CD4-positive, alpha-beta T cell treated with Interleukin-17A for 4 hours (primary cell): Measurements from ENCODE around the gene PPME1.

Source experiments
- DNase-seq: peaks from one replicate; pipeline ENCODE4 v3.0.0-alpha.2; 2020; ENCODE audit warnings: mixed read lengths

The PPME1 gene

DNA sequence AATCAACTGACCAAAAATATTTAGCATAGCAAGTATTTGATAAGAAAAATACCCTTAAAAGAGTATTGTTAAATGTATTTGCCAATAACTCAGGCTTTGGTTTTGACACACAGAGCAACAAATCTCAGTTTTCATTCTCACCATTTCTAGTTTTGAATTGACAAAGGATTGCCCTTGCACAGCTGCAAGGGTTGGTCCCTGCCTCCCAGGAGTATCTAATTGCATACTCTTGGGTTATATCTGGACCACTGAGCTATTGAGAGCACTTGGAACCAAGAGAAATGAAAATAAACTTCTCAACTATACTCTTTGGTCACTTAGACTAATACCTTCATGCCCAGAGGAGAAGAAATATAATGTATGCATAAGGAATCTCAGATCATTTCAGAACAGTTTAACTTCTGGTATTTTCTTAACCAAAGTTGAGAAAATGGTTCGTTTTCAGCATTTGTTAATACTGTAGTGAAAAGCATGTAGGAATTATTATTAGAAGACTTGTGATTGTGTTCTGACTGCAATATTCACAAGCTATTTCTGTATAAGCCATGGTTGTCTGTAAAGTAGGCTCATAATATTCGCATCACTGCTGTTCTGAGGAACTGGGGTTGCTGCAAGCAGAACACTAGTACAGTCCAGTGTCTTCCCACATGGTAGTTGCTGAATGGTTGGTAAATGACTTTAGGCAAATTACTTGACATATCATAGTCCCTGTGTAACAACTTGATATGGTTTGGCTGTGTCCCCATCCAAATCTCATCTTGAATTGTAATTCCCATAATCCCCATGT, 8.2 kb upstream of the PPME1 start:
- no peak for DNase-seq

DNA sequence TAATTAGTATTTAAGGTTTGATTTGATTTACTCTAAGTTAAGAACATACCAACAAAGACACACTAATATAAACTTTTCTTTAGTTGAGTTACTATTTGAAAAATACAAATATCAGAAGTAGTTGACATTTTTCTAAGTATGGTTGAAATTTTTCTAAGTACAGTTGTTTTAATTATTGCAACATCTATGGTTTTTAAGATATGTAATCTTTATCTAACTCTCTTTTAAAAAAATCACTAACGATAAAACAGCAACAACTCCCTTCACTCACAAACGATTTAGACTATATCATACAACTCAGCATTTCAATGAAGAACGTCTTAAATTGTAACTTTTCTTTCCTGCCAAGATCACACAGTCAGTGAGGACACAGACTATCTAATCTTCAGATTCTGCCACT, 2.3 kb upstream of the PPME1 start:
- no peak for DNase-seq

- no peak for DNase-seq
These were observed 1.2 kb upstream of the PPME1 start for GRCh38 chr11:74169738-74170458.

DNA sequence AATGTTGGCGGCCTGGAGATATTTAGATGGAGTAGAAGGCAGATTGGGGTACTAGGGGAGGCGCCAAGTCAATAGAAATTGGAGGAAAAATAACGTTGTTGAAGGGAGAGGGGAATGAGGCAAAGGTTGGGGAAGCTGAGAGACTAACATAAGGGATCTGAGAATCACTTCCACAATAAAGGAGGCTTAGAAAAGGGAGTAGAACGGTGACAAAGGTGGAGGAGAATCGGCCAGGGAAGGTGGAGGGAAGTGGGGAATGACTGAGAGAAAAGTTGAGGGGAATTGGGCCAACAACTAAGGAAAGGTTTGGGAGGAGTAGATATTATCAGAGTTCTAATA, 510 bp downstream of the PPME1 start:
- no peak for DNase-seq

- DNase-seq: no peak
These were observed 908 bp downstream of the PPME1 start for GRCh38 chr11:74171997-74172396.

DNA sequence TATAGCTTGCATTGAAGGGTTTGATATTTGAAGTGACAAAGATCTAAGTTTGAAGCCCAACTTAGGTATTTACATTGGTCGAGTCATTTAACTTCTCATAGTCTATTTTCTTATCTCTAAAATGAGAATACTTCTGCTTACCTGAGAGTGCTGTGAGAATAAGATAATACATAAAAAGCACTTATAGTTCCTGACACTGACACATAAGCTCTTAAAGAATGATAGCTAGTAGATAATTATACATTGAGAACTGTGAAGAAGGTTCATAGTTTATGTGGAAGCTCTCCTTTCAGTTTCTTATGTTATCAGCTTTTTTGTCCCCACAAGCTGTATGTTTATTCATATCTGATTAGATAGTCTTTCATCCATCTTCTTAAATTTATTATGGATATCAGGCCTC, 4.8 kb downstream of the PPME1 start:
- DNase-seq: no peak

- DNase-seq: no peak
These were observed 8.4 kb downstream of the PPME1 start for GRCh38 chr11:74179234-74180052.

GRCh38 chr11:74182635-74183034, 11.5 kb downstream of the PPME1 start:
- no peak for DNase-seq

DNA sequence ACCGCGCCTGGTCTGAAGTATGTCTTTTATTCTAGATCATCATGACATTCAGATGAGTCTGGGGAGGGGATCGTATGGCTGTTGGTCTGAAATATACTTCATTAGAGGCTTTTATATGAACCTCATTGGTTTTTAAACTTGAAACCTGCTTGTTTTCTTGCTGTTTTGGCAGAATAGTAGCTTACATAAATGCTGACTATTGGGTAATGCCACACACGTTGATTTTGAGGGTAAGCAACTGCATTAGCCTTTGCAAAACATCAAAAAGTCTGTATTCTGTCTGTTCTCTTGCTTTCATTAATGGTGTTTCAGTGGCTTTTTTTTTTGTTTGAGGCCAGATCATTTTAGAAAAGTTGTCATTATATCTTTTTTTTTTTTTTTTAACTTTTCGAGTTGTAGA, 14.2 kb downstream of the PPME1 start:
- no peak for DNase-seq

DNA sequence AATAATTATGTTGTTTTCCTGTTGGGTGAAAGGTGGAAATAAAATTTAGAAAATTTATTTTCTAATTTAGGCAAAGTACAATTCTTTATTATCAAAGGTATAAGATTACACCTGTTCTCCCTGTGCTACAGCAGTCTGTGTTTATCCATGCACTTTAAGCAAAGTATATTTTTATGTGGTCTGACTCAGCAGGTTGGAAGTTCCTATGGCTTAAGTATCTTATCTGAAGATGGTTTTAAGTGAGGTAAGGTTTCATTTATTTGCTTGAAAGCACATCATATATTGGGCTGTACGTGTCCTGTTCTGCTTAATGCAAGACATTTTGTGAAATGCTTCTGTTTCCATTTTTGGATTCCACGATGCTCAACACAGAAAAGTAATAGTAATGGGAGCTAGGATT, 14.6 kb downstream of the PPME1 start:
- DNase-seq: no peak

DNA sequence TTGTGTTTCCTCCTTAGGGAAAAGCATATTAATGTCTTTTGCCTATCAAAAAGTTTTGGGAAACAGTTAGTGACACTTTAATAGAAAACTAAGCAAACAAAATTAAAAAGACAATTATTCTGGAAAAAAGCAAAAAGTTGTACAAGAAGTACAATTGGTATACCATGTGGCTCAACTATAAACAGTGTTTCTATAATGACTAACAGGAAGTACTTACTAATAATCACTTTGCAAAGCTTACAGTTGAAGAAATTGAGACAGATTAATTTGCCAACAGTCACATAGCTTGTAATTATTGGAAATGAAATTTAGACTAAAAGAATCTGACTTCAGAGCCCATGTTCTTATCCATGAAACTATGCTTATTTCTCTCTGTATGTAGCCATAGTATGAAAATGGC, 24.7 kb downstream of the PPME1 start:
- DNase-seq: no peak

GRCh38 chr11:74196781-74197486, 25.8 kb downstream of the PPME1 start:
- no peak for DNase-seq

GRCh38 chr11:74203966-74204365, 32.9 kb downstream of the PPME1 start:
- DNase-seq: no peak

DNA sequence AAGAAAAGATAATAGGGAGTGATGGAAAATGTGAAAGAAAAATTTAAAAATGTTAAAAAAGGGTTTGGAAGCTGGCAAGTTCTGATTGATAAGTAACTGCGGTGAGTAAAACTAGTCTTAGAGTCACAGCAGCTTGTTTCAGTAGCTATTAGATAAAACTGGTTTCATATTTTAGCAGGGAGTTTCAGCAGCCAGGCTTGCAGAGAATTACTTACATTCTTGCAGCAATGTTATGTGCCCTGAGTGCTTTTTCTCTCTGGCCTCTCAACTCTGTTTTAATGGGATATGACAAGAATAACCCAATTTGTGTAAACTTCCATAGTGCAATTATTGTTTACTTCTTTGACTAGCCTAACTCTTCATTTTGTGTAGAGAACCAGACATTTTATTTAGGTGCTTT, 33.6 kb downstream of the PPME1 start:
- no peak for DNase-seq

DNA sequence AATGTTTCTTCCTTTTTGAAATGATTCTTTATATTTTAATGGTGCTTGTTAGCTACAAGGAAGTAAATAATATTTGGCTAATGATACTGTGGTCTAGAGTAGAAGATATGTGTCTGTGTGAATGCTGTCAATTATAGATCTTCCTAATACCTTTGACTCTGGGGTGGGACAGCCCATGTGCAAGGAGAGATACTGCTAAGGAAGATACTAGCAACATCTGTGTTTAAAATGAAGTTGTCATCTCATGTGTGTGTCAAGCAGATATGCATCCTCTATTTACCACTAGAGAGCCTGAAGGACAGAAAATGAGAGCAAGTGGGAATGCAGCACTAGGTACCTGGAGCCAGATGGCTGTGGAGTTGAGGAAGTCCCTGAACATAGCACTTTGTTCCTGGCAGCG, 34.1 kb downstream of the PPME1 start:
- DNase-seq: no peak

DNA sequence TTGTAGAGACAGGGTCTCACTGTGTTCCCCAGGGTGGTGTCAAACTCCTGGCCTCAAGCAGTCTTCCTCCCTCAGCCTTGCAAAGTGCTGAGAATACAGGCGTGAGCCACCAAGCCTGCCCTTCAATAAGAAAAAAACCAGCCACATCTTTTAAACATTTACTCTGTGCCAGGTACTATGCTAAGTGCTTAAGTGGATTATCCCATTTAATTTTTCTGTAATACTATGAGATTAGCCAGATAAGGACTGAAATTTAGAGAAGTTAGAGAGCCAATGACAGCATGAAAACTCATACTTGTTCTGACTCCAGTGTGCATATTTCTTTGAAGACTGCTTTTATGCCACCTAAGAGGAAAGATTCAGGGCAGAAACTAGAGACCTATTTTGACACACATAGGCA, 35.7 kb downstream of the PPME1 start:
- DNase-seq: no peak

GRCh38 chr11:74208507-74208906, 37.4 kb downstream of the PPME1 start:
- no peak for DNase-seq

DNA sequence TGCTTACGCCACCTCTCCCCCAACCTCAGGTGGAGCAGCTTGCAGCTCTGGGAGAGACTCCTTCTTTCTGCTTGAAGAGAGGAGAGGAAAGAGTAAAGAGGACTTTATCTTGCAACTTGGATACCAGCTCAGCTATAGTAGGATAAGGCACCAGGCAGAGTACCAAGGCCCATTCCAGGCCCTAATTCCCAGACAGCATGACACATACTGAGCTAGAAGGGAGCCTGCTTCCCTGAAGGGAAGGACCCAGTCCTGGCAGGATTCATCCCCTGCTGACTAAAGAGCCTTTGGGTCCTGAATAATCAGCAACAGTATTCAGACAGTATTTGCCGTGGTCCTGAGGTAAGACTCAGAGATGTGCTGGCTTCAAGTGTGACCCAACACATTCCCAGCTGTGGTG, 41.4 kb downstream of the PPME1 start:
- no peak for DNase-seq

GRCh38 chr11:74220376-74220775, 49.3 kb downstream of the PPME1 start:
- no peak for DNase-seq

GRCh38 chr11:74221816-74222215, 50.7 kb downstream of the PPME1 start:
- DNase-seq: no peak

- DNase-seq: no peak
These were observed 54.5 kb downstream of the PPME1 start for GRCh38 chr11:74225565-74225964.

DNA sequence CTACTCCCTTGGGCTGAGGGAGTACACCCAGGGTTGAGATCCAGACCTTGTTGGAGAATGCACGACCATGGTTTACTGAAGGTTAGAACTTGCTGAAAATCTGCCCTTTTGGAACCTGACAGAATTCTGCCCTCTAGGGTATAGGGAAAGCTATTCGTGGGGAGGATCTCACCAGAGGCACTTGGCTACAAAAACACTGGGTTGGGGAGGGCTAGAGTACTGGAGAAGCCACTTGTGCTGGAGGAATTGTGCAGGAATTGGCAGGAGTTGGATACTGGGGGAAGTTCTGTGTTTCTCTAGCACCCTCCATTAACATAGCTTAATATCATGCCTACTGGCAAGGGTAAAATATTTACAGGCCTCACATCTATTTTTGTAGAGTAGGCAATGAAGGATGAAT, 55.8 kb downstream of the PPME1 start:
- no peak for DNase-seq

GRCh38 chr11:74232311-74232950, 61.3 kb downstream of the PPME1 start:
- DNase-seq: peak; percentile 57
